ENCODE results near the gene OLFML2A.

The OLFML2A gene

GRCh38 chr9:124857533-124858162, 80.7 kb downstream of the OLFML2A start:
- no peak for DNase-seq

GRCh38 chr9:124858330-124859046, 81.6 kb downstream of the OLFML2A start:
- DNase-seq, result no peak

- no peak for DNase-seq
Observed at GRCh38 chr9:124859803-124860581, 83.1 kb downstream of the OLFML2A start.

GRCh38 chr9:124860582-124861341, 83.8 kb downstream of the OLFML2A start:
- DNase-seq, result no peak

GRCh38 chr9:124861342-124862229, 84.7 kb downstream of the OLFML2A start, which contains the start of the genes ARPC5L and RPL35:
ARPC5L (plus strand) TSS chr9:124862130; CDS start chr9:124869291, 7,161 bp downstream.
RPL35 (minus strand) TSS chr9:124861957; CDS start chr9:124861912, 45 bp downstream.
- DNase-seq, result peak; percentile 37

GRCh38 chr9:124863371-124863871, 86.5 kb downstream of the OLFML2A start:
- no peak for DNase-seq

All from SIG-M5 (cell line).